AG09319 (cell line): ENCODE results near the gene DUSP8.
"Not testable (repeated sequence)": the region's sequence is repeated elsewhere in the genome, so short reads cannot be mapped to it uniquely, and the experiment has no call there.

Source experiments
- DNase-seq: peaks from one replicate; pipeline ENCODE4 v3.0.0-alpha.2; 2010; ENCODE audit warnings: low read depth; ENCODE audit errors: extremely low read depth
- CTCF ChIP-seq: IDR thresholded peaks from 2 replicates; pipeline ENCODE4 v1.5.1; 2011; ENCODE audit warnings: low read depth, mild to moderate bottlenecking, inconsistent platforms, low read length, moderate library complexity

Gene DUSP8

GRCh38 chr11:1572197-1573076, at the start of gene DUSP8:
Gene DUSP8 (minus strand): TSS chr11:1572271. CDS start chr11:1565826, 6,445 bp downstream.
- TF ChIP-seq CTCF, result no peak
- DNase-seq, result peak; percentile 41

GRCh38 chr11:1619449-1619848, 47.4 kb upstream of the DUSP8 start:
- no peak for DNase-seq

GRCh38 chr11:1618231-1618630, 46.2 kb upstream of the DUSP8 start:
- no peak for TF ChIP-seq CTCF

More at GRCh38 chr11:1619449-1619848, 47.4 kb upstream of the DUSP8 start:
- TF ChIP-seq CTCF, result no peak

GRCh38 chr11:1608363-1608762, 36.3 kb upstream of the DUSP8 start, which contains the start of gene KRTAP5-3:
Gene KRTAP5-3 (minus strand): TSS chr11:1608463. CDS start chr11:1608385, 78 bp downstream.
- no peak for TF ChIP-seq CTCF

More at GRCh38 chr11:1618231-1618630, 46.2 kb upstream of the DUSP8 start:
- peak; percentile 34 for DNase-seq

GRCh38 chr11:1607901-1608300, 35.8 kb upstream of the DUSP8 start:
- not testable (repeated sequence) for DNase-seq

More at GRCh38 chr11:1608363-1608762, 36.3 kb upstream of the DUSP8 start, which contains the start of gene KRTAP5-3:
- no peak for DNase-seq

- not testable (repeated sequence) for DNase-seq
Observed at GRCh38 chr11:1607156-1607845, 35.2 kb upstream of the DUSP8 start.

- not testable (repeated sequence) for DNase-seq
Observed at GRCh38 chr11:1605923-1606322, 33.9 kb upstream of the DUSP8 start.

- no peak for DNase-seq
- no peak for TF ChIP-seq CTCF
Observed at GRCh38 chr11:1604711-1605110, 32.6 kb upstream of the DUSP8 start.

- no peak for TF ChIP-seq CTCF
- DNase-seq, result no peak
Observed at GRCh38 chr11:1604181-1604580, 32.1 kb upstream of the DUSP8 start.
